Measurements from ENCODE around the gene GINS2.

GRCh38 chr16:85704011-85704410, 15.3 kb upstream of the GINS2 start:
- TF ChIP-seq GATA3 (IDR thresholded peaks at IDR 0.05; ENCODE audit: low read depth, low read length) (no peak), GATA2 (IDR thresholded peaks at IDR 0.05; ENCODE audit: low read depth, low read length) (no peak)
